Stimulated activated CD4-positive, alpha-beta T cell treated with anti-CD3 and anti-CD28 coated beads, Interleukin-15, amount 100 ng/mL, for 48 hours (primary cell): ENCODE results near the gene CDADC1.
A peak's percentile ranks its signal among the peaks of the same experiment; 100 is the strongest.

Experiments
- DNase-seq, 2 donors: peaks; one replicate each; pipeline ENCODE4 v3.0.0-alpha.2; 2020; ENCODE audit warnings: low read depth in 2 of 2

Gene CDADC1

GRCh38 chr13:49247643-49248621, at the start of gene CDADC1:
Gene CDADC1 (plus strand): TSS chr13:49247925. CDS start chr13:49248038, 113 bp downstream.
- peak; percentile 84 to 94 for DNase-seq

GRCh38 chr13:49206641-49207040, 41.1 kb upstream of the CDADC1 start:
- no peak for DNase-seq

GRCh38 chr13:49208619-49209018, 39.1 kb upstream of the CDADC1 start:
- no peak for DNase-seq

GRCh38 chr13:49210114-49210513, 37.6 kb upstream of the CDADC1 start:
- no peak for DNase-seq

- DNase-seq: no peak
These were observed 37.1 kb upstream of the CDADC1 start for GRCh38 chr13:49210669-49211068.

GRCh38 chr13:49213539-49213938, 34.2 kb upstream of the CDADC1 start:
- no peak for DNase-seq

- DNase-seq: no peak
These were observed 33.5 kb upstream of the CDADC1 start for GRCh38 chr13:49213997-49214916.

- DNase-seq: peak in 1 of 2 donors; percentile 22
These were observed 32.8 kb upstream of the CDADC1 start for GRCh38 chr13:49214917-49215376.

GRCh38 chr13:49216334-49216733, 31.4 kb upstream of the CDADC1 start:
- DNase-seq: no peak

GRCh38 chr13:49217962-49218492, 29.7 kb upstream of the CDADC1 start:
- no peak for DNase-seq

- DNase-seq: no peak
These were observed 29.2 kb upstream of the CDADC1 start for GRCh38 chr13:49218493-49219051.

- DNase-seq: no peak
These were observed 28.1 kb upstream of the CDADC1 start for GRCh38 chr13:49219647-49220035.

- peak in 1 of 2 donors; percentile 27 for DNase-seq
These were observed 27.5 kb upstream of the CDADC1 start, which contains the start of gene MLNR for GRCh38 chr13:49220036-49220855. Gene MLNR (plus strand): TSS chr13:49220338. CDS start chr13:49220338, 0 bp downstream.

GRCh38 chr13:49220856-49221589, 26.7 kb upstream of the CDADC1 start:
- no peak for DNase-seq

- no peak for DNase-seq
These were observed 26.1 kb upstream of the CDADC1 start for GRCh38 chr13:49221590-49221965.

GRCh38 chr13:49225223-49226042, 22.3 kb upstream of the CDADC1 start:
- DNase-seq: no peak

- no peak for DNase-seq
These were observed 21.1 kb upstream of the CDADC1 start for GRCh38 chr13:49226613-49227012.

- no peak for DNase-seq
These were observed 13.0 kb upstream of the CDADC1 start for GRCh38 chr13:49234741-49235140.

GRCh38 chr13:49235856-49236431, 11.8 kb upstream of the CDADC1 start:
- DNase-seq: no peak
